Measurements from ENCODE around the gene YWHAE.

DNA sequence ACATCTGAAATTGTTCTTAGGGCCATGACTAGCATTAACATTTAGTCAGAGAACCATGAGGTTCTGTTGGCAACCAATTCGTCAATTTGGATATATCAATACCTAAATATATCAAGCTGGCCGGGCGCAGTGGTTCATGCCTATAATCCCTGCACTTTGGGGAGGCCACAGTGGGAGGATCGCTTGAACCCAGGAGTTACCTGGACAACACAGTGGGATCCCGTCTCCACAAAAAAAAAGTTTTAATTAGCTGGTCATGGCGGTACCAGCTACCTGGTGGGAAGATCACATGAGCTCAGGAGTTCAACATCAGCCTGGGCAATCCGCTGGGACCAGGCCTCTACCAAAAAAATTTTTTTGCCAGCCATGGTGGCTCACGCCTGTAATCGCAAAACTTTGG is 8.4 kb downstream of the YWHAE start:
- no peak for TF ChIP-seq POLR2A (IDR thresholded peaks at IDR 0.05)
- TF ChIP-seq, protein P1, sequence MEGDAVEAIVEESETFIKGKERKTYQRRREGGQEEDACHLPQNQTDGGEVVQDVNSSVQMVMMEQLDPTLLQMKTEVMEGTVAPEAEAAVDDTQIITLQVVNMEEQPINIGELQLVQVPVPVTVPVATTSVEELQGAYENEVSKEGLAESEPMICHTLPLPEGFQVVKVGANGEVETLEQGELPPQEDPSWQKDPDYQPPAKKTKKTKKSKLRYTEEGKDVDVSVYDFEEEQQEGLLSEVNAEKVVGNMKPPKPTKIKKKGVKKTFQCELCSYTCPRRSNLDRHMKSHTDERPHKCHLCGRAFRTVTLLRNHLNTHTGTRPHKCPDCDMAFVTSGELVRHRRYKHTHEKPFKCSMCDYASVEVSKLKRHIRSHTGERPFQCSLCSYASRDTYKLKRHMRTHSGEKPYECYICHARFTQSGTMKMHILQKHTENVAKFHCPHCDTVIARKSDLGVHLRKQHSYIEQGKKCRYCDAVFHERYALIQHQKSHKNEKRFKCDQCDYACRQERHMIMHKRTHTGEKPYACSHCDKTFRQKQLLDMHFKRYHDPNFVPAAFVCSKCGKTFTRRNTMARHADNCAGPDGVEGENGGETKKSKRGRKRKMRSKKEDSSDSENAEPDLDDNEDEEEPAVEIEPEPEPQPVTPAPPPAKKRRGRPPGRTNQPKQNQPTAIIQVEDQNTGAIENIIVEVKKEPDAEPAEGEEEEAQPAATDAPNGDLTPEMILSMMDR (IDR thresholded peaks at IDR 0.05): no peak
